Activated T-helper 1 cell treated with anti-CD3 and anti-CD28 coated beads, Interleukin-2, amount 50 U/mL, for 16 hours (primary cell): ENCODE results near the gene TMEM61.
A peak's percentile ranks its signal among the peaks of the same experiment; 100 is the strongest.
"Not testable (repeated sequence)": the region's sequence is repeated elsewhere in the genome, so short reads cannot be mapped to it uniquely, and the experiment has no call there.

Experiments
- DNase-seq, 2 donors: peaks; one replicate each; pipeline ENCODE4 v3.0.0-alpha.2; 2020; ENCODE audit warnings: low read depth in 1 of 2, low spot score in 1 of 2

Gene TMEM61

DNA sequence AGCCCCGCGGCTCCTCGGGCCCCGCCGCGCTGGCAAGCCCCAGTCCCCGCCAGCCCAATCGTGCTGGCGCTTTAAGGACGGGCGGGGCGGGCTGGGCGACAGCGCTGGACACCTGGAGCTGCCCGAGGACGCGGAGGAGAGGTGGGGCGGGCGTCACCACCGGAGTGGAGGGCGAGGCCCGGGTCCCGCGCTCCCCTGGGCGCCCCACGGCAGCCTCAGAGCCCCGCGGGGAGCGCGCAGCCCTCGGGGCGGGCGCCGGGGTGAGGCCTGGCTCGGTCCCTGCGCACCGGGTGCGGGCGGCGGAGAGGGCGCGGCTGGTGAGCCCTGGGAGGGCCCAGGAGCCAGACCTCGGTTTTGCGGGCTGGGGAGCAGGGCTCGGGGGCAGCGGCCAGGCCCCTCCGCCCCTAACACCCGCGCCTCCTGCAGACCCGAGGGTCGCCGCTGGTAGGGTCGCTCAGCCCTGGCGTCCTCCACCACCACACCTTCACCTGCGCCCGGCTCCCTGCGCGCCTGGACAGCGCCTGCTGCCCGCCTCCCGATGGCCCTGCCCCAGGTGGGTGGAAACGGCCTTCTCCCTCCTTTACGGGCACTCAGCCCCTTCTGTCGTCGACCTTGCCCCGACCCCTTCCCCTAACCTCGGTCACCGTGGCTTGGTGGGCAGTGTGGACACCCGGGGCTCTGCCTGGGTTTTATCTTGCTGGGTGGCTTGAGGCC is at the start of gene TMEM61:
TMEM61 (plus strand) TSS at position 101 of the 714 bp plus-strand sequence; CDS start at position 539, 438 bp downstream.
- DNase-seq, result no peak

GRCh38 chr1:54931275-54931840 is 49.1 kb upstream of the TMEM61 start:
- DNase-seq, result no peak

GRCh38 chr1:54934081-54934480 is 46.3 kb upstream of the TMEM61 start:
- DNase-seq, result not testable (repeated sequence)

DNA sequence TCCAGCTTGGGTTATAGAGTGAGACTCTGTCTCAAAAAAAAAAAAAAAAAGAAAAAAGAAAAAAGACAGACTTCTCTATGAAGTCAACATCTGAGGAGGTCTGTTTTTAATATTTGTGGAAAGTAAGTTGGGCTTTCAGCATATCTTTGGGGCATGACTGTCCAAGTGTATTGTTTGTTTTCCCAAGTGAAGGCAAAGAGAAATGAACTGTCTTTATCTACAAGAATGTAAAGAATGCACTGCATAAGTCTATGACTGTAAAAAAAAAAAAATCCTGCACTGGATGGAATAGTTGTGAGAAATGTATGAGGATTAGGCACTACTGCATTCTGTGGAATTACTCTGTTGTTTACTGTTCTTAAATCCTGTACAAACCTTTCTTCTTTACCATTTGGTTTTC is 45.6 kb upstream of the TMEM61 start:
- no peak for DNase-seq

DNA sequence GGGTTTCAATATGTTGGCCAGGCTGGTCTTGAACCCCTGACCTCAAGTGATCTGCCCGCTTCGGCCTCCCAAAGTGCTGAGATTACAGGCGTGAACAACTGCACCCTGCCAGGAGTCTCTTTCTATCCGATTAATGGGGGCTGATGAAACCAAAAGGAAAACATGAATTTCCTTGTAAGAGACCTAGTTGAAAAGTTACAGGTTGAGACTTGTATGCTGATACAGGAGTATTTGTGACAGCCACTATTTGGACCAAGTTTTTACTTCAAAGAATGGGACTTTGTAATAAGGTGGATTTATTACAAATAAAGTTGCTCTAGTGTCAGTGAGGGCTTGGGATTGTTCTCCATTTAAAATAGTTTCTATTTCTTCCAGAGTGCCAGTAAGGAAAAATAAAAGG is 43.6 kb upstream of the TMEM61 start:
- DNase-seq, result no peak

GRCh38 chr1:54937469-54937868 is 43.0 kb upstream of the TMEM61 start:
- no peak for DNase-seq

DNA sequence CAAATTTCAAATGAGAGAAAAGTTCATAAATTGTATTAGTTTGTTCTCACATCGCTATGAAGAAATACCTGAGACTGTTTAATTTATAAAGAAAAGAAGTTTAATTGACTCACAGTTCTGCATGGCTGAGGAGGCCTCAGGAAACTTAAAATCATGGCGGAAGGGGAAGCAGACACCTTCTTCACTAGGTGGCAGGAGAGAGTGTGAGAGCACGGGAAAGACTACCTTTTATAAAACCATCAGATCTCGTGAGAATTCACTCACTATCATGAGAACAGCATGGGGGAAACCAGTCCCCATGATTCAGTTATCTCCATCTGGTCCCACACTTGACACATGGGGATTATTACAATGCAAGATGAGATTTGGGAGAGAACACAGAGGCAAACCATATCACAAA is 41.5 kb upstream of the TMEM61 start:
- DNase-seq, result not testable (repeated sequence)

DNA sequence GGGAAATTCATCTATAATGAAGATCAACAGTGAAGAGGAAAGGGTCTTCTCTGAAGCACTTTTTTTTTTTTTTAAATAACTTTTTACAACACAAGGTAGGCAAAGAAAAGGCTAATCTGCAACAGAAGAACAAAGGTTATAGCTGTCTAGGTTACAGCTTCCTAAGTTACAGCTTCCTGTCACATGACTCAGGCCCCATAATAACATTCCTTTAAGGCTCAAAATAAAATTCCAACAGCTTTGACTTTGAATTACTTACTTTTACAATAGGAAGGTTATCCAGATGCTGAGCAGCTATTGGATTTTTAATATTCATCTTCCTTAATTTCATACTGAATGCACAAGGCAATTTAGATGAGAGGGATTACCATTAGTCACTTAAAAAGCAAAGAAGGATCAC is 40.4 kb upstream of the TMEM61 start:
- no peak for DNase-seq

- DNase-seq, result no peak
These were observed 37.5 kb upstream of the TMEM61 start for GRCh38 chr1:54942976-54943375.

GRCh38 chr1:54944610-54945392 is 35.6 kb upstream of the TMEM61 start:
- DNase-seq, result peak; percentile 5 to 14

DNA sequence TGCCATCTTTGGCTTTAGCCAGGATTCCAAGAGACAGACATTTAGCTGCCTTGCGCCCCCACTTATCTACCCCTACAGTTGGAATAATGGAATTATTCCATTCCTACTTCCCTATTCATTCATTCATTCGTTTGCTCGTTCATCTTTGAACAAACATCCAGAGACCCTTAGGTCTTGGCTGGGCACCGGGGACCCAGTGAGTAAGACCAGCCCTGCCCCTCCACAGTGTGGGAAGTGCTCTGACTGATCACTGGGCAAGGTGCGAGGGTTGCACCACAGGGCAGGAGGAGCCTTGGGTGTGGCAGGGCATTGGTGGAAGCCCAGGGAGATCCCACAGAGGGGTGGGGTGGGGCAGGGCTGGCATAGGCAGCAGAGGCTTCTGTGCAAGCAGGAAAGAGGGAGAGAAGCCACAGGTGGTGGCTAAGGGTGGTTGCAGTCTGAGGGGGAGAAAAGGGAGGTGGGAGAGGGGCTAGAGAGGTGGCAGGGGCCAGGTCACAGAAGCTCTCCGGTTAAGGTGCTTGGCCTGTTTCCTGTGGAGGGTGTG is 35.0 kb upstream of the TMEM61 start:
- no peak for DNase-seq

DNA sequence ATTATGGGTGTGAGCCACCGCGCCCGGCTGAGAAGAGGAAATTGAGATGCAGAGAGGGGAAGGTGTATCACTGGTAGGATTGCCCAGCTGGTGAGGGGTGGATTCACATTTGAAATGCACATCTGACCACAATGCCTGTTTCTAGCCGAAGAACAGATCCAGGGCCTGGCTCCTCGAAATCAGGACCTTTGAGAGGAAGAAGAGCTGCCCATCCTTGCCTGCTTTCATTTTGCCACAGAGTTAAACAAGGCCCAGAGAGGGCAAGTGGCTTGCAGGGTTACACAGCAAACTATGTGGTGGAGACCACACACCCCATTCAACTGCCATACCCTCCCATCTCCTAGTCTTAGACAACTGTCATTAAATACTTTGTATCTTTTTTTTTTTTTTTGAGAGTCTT is 32.9 kb upstream of the TMEM61 start:
- no peak for DNase-seq

- no peak for DNase-seq
These were observed 31.4 kb upstream of the TMEM61 start for GRCh38 chr1:54949053-54949452.

GRCh38 chr1:54950006-54950368 is 30.4 kb upstream of the TMEM61 start:
- DNase-seq, result no peak

- peak in 1 of 2 donors; percentile 9 for DNase-seq
These were observed 29.9 kb upstream of the TMEM61 start for GRCh38 chr1:54950369-54951163.

DNA sequence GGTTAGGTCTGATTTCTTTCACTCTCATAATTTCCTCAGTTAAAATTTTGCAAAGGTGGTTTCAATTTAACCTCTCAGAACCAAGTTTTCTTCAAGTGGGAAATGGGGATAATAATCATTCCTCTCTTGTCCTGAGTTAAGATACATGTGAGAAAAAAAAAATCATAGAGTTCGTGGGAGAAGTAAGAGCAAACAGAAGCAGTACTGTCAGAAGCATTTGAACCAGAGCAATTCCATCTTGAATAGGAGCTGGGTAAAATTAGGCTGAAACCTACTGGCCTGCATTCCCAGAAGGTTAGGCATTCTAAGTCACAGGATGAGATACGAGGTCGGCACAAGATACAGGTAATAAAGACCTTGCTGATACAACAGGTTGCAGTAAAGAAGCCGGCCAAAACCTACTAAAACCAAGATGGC is 28.6 kb upstream of the TMEM61 start:
- DNase-seq, result no peak

DNA sequence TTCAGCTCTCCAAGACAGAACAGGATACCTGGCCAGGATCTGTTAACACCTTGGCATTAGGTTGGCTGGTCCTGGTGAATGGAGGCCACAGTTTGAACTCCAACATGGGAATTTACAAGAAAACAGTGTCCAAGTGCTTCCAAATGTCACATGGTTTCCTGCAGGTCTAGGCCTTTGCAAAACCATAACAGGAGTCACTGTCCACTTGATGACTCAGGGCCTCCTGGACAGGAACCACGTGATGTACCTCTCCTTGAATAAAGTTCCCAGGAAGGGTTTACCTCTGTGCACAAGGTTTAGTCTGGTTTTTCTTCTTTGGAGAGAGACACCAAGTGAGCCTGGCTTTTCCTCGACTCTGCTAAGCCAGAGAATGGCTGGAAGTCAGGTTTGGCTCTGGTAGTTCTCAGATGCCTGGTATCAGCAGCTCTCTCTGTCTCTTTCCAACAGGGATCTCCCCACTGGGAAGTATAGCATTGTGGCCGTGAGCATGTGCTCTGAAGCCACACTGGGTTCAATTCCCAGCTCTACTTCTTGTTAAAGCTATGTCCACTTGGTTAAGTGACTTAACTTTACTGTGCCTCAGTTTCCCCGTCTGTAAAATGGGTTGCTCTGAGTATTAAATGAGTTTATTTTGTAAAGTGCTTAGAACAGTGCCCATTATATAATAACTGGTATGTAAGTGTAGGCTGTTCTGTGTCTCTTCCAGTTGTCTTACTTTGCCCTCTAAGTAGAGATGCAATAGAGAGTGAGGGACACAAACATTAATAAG is 27.3 kb upstream of the TMEM61 start:
- DNase-seq, result no peak

DNA sequence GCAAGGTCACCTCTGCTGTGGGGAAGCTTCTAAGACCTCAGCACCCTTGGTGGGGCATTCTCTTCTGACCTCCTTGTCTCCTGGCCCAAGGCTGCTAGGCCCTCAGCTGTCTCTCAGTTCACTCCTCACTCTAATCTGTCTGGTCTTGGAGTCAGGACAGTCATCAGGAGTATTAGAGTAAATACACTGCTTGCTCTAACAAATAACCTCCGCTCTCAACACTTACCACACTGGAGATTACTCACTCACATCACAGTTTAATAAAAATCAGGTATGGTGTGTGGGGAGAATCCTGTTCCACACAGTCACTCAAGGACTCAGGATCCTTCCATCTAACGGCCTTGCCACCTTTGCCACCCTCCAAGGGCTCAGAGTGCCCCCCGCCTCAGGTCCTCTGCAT is 26.6 kb upstream of the TMEM61 start:
- DNase-seq, result no peak

DNA sequence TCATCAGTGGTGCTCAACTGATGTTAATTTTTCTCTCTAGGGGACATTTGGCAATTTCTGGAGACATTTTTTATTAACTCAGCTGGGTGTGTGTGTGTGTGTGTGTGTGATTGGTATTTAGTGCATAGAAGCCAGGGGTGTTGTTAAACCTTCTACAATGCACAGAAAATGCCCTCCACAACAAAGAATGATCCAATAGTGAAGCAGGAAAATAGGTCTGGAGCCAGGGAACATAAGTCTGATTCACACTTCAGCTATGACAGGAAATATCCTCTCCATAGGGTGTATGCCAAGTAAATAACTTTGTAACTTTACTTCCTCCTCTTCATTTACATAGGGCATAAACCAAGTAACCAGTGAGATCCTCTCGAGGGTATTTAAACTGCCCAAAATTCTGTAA is 25.1 kb upstream of the TMEM61 start:
- no peak for DNase-seq

DNA sequence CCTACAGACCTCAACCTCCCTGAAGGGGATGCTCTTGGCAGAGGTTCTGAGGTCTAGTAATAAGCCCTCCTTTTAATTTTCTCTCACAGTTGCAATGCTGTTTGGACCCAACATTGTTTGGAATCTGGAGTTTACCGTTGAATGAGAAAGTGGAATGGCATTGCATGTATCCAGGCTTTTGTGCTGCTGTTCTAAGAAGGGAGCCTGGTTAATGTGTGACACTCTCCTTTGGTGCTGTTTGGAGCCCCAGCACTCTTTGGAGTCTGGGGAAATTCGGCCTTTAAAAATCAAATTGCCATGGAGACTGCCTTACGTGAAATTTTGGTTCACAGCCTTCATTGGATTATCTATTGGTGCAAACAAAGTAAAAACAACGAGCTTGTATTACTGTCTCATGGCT is 23.7 kb upstream of the TMEM61 start:
- no peak for DNase-seq
